Endothelial cell of umbilical vein (primary cell): ENCODE data around the gene PBXIP1. TPM values are rescaled to one million over a fixed set of nuclear protein-coding genes. Genes with fewer than 3 reads are reported as not detected.

Experiments used
- BruUV-seq: library from RNA; stranded (reverse); fragments of 400-500 nt; replicated peaks from 2 replicates; lab custom pipeline; 2021; lab: Mats Ljungman, UMichigan
- CTCF ChIA-PET: fragments of 300-600, 350-600 bp; sonication (Branson Sonifier 250); formaldehyde crosslinking; loops from one replicate; lab custom pipeline; 2021; ENCODE audit warnings: antibody characterized with exemption, inconsistent platforms; lab: Charles Lee
- POLR2A ChIA-PET: fragments of 300-600, 350-600 bp; sonication (Branson Sonifier 250); formaldehyde crosslinking; loops from one replicate; lab custom pipeline; 2021; ENCODE audit warnings: antibody characterized with exemption, inconsistent platforms; lab: Charles Lee
- DNase-seq: peaks from one replicate; pipeline ENCODE4 v3.0.0-alpha.2; 2011; ENCODE audit warnings: low read depth, low spot score
- FAIRE-seq: peaks from 2 replicates; lab custom pipeline; 2011; peaks lifted over from hg19 to GRCh38; lab: Jason Lieb, UNC
- H2AFZ ChIP-seq: 2 replicates; pipeline ENCODE4 v1.6.0; 2012; ENCODE audit warnings: low read depth, low read length, control low read depth, inconsistent platforms
- H3K27ac ChIP-seq: 2 replicates; pipeline ENCODE4 v1.5.1; 2011; ENCODE audit warnings: low read depth, mild to moderate bottlenecking, control low read depth, low read length, moderate library complexity; ENCODE audit not compliant: insufficient read depth
- H3K27me3 ChIP-seq, 2 experiments: 2 replicates each; pipeline versions ENCODE4 v1.6.0 to v1.6.1; 2011; ENCODE audit warnings: low read length in 2 of 2, mixed read lengths in 1 of 2; ENCODE audit not compliant: control insufficient read depth in 2 of 2, insufficient read depth in 2 of 2
- H3K36me3 ChIP-seq, 2 experiments: 2 replicates in 1 of 2; 3 replicates in 1 of 2; pipeline ENCODE4 v1.5.1; 2011; ENCODE audit warnings: low read length in 2 of 2, mild to moderate bottlenecking in 1 of 2, moderate library complexity in 1 of 2; ENCODE audit not compliant: control insufficient read depth in 2 of 2, insufficient read depth in 2 of 2; ENCODE audit errors: extremely low read depth in 1 of 2
- H3K4me1 ChIP-seq: 3 replicates; pipeline ENCODE4 v1.5.1; 2011; ENCODE audit warnings: mild to moderate bottlenecking, low read length; ENCODE audit not compliant: control insufficient read depth, insufficient read depth; ENCODE audit errors: extremely low read depth
- H3K4me2 ChIP-seq: 2 replicates; pipeline ENCODE4 v1.6.1; 2011; ENCODE audit warnings: low read length, control low read depth, mixed read lengths; ENCODE audit not compliant: insufficient read depth
- H3K4me3 ChIP-seq, 3 experiments: fragments of 200-600 bp in 1 of 3; sonication (generic), shearing (Covaris generic) in 1 of 3; replicated peaks in 1 of 3; 2 replicates each; pipeline ENCODE4 v1.5.1; 2011 to 2016; ENCODE audit warnings: control low read depth in 3 of 3, low read length in 3 of 3, mild to moderate bottlenecking in 2 of 3, inconsistent platforms in 1 of 3, low read depth in 1 of 3, moderate library complexity in 1 of 3; ENCODE audit not compliant: insufficient read depth in 1 of 3
- H3K79me2 ChIP-seq: 2 replicates; pipeline ENCODE4 v1.6.0; 2012; ENCODE audit warnings: low read length, inconsistent platforms; ENCODE audit not compliant: control insufficient read depth, insufficient read depth
- H3K9ac ChIP-seq: replicated peaks from 2 replicates; pipeline ENCODE3; 2011; ENCODE audit warnings: low read length, control low read depth; ENCODE audit not compliant: insufficient read depth; ENCODE audit errors: extremely low read depth
- H3K9me1 ChIP-seq: replicated peaks from 3 replicates; pipeline ENCODE4 v1.6.0; 2011; ENCODE audit warnings: mild to moderate bottlenecking, low read length; ENCODE audit not compliant: control insufficient read depth, insufficient read depth; ENCODE audit errors: extremely low read depth
- H3K9me3 ChIP-seq: replicated peaks from 2 replicates; pipeline ENCODE4 v1.5.1; 2012; ENCODE audit warnings: low read length, inconsistent platforms; ENCODE audit not compliant: control insufficient read depth, insufficient read depth
- H4K20me1 ChIP-seq: replicated peaks from 2 replicates; pipeline ENCODE3; 2011; ENCODE audit warnings: mild to moderate bottlenecking, low read length; ENCODE audit not compliant: control insufficient read depth, insufficient read depth; ENCODE audit errors: extremely low read depth
- CTCF ChIP-seq, 2 donors: IDR thresholded peaks; 1 replicate in 1 of 2; 2 replicates in 1 of 2; pipeline ENCODE4 v1.5.1; 2011; ENCODE audit warnings: low read length in 2 of 2, mild to moderate bottlenecking in 2 of 2, moderate library complexity in 2 of 2, control low read depth in 1 of 2, inconsistent platforms in 1 of 2, low read depth in 1 of 2; ENCODE audit not compliant: insufficient read depth in 1 of 2; ENCODE audit errors: extremely low read depth in 1 of 2
- EZH2 ChIP-seq: IDR thresholded peaks from 2 replicates; pipeline ENCODE4 v1.6.1; 2012; ENCODE audit warnings: borderline replicate concordance, low read depth, mild to moderate bottlenecking, moderate library complexity, low read length, inconsistent platforms; ENCODE audit not compliant: severe bottlenecking
- FOS ChIP-seq: IDR thresholded peaks from 2 replicates; pipeline ENCODE4 v1.6.1; 2011; ENCODE audit warnings: mild to moderate bottlenecking, low read length, moderate library complexity, borderline replicate concordance; ENCODE audit not compliant: insufficient read depth
- GATA2 ChIP-seq: IDR thresholded peaks from 2 replicates; pipeline ENCODE4 v1.7.0; 2011; ENCODE audit warnings: low read depth, mild to moderate bottlenecking, moderate library complexity, mixed read lengths, low read length; ENCODE audit not compliant: insufficient read length, insufficient read depth
- JUN ChIP-seq: IDR thresholded peaks from 2 replicates; pipeline ENCODE4 v1.6.1; 2011; ENCODE audit warnings: borderline replicate concordance, low read depth; ENCODE audit not compliant: insufficient read length, insufficient read depth
- MAX ChIP-seq: IDR thresholded peaks from 2 replicates; pipeline ENCODE4 v1.6.1; 2011; ENCODE audit not compliant: insufficient read depth, insufficient read length
- MYC ChIP-seq: IDR thresholded peaks from one replicate; pipeline ENCODE4 v1.6.1; 2011; ENCODE audit warnings: mild to moderate bottlenecking, low read depth, low read length
- POLR2A ChIP-seq: IDR thresholded peaks from 2 replicates; pipeline ENCODE4 v1.6.1; 2012; ENCODE audit warnings: low read depth, mild to moderate bottlenecking, control low read depth, low read length
- POLR2AphosphoS5 ChIP-seq: IDR thresholded peaks from 2 replicates; pipeline ENCODE4 v1.6.1; 2012; ENCODE audit warnings: low read depth, mild to moderate bottlenecking, control low read depth, low read length, moderate library complexity; ENCODE audit not compliant: insufficient read depth
- dilution Hi-C: fragments of 300-500 bp; cut with MboI; formaldehyde crosslinking; loops from one replicate; pipeline ENCODE4 v1.15.0; 2019; ENCODE audit warnings: low sequenced_read_pairs; ENCODE audit not compliant: extremely low pct_ligation_motif_present
- intact Hi-C: fragments of 100-400 bp; cut with micrococcal nuclease; formaldehyde crosslinking; loops from one replicate; pipeline ENCODE4 v1.10.0; 2022
- polyA plus RNA-seq, 4 experiments: library from polyadenylated mRNA; depleted of rRNA in 3 of 4; stranded (reverse) in 3 of 4; unstranded in 1 of 4; fragments of >200 nt; gene quantifications; 2 replicates each; pipeline versions ENCODE4 v1.2.1 to v1.2.3, GENCODE V29; 2011 to 2012; ENCODE audit warnings: missing spikeins in 1 of 4
- total RNA-seq: library from RNA; stranded (reverse); gene quantifications from 2 replicates; pipeline ENCODE4 v1.2.3, GENCODE V29; 2021

The PBXIP1 gene
- total and polyA plus RNA-seq, 2 donors (not counting 3 experiments of a cell fraction or from before 2014, with no cell fraction given) = 49.4 to 54.7 TPM

DNA sequence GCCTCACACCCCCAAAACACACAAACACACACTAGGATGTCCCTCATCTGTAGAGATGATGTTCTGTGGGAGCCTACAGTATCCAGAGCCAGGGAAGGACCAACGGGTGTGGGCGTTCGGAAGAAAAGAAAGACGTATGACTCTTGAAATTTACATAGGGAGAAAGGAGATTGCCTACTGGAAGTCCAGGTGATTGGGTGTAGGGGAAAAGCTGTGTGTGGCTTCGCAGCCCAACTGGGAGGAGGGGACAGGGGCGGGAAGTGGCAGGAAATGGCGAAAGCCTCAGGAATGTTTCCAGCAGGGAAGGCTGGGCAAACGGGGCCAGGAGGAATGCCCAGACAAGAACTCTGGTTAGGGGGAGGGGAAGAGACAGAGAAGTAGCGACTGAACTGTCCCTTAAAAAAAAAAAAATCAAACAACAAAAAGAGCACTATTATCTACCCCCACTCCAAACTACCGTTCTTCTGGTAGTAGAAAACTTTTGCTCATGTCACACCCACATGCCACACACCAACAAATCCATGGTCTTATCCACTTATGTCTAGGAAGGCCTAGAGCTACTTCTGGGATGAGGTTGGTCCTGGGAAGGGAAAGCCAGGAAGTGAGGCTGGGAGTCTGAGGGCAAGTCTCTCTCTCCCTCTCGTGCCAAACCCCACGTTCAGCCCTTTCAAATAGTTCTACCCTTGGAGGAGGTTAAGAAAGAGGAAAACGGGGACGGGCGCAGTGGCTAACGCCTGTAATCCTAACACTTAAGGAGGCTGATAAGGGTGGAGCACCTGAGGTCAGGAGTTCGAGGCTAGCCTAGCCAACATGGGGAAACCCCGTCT lies 16.8 kb upstream of the PBXIP1 start:
- Histone ChIP-seq H3K4me3 (peak overlapping the region in 2 of 3 experiments; percentile 62 to 64), H3K4me1 (peaks cover 51% of the 10 kb centered on the region), H3K36me3 (no peaks in the 10 kb centered on the region), H3K9me3 (no peaks in the 10 kb centered on the region), H3K27ac (peak overlapping the region; percentile 99), H3K9ac (peak overlapping the region; percentile 92), H3K79me2 (peaks cover 57% of the 10 kb centered on the region), H2AFZ (no peak overlapping the region), H4K20me1 (no peaks in the 10 kb centered on the region), H3K4me2 (peak overlapping the region; percentile 80), H3K27me3 (no peaks in the 10 kb centered on the region), H3K9me1 (no peaks in the 10 kb centered on the region)
- FAIRE-seq (no peak), DNase-seq (peak; percentile 95)
- TF ChIP-seq GATA2 (peak; percentile 22), POLR2A (peak; percentile 81), CTCF (IDR thresholded peaks at IDR 0.05; ENCODE audit: extremely low read depth in 1 of 2, insufficient read depth in 1 of 2, low read depth in 1 of 2, low read length in 2 of 2) (no peak), FOS (peak; percentile 52), MAX (no peak), MYC (no peak), JUN (peak; percentile 48), EZH2 (no peak), POLR2AphosphoS5 (no peak)
- ChIA-PET POLR2A (interaction anchor here (0.7 to 2.7 kb wide), 8 partner anchors 10 to 29 kb away, joined by 3 to 24 read pairs (median 4); partner anchors contain the start of genes FLAD1, LENEP, PBXIP1 and PYGO2), CTCF (interaction anchor here (0.7 to 8.5 kb wide), 13 partner anchors 11 to 200 kb away, joined by 3 to 81 read pairs (median 6); partner anchors contain the start of genes ADAM15, KRTCAP2, LENEP and PBXIP1)
- intact Hi-C loops (loop anchor here (1.0 to 10.0 kb wide), 4 partner anchors 18 to 488 kb away; partner anchors contain the start of genes EFNA1 and ZBTB7B), dilution Hi-C loops (no loop called here)
- no TSS peak for BruUV-seq
